GM10847 (cell line): Measurements from ENCODE around the gene ATE1.

Experiments used
- POLR2A ChIP-seq: IDR thresholded peaks from 2 replicates; pipeline ENCODE4 v1.6.1; 2011; ENCODE audit not compliant: insufficient read length; ENCODE audit errors: extremely low read depth

The ATE1 gene

DNA sequence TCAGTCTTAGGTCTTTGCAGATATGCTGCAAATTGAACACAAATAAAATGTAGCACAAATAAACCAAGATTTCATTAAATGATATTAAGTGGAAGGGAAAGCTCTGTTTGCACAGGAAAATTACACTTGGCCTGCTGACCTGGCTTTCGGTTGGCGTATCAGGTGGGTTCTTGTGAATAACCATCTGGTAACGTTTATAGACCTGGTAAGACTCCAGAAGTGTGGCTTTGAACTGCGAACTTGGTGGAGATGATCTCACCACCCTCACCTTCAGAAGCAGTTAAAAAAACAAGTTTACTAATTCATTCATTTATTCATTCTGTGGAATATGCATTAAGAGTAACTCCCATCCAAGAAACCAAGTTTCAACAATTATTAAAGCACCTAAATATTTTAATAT is 28.1 kb downstream of the ATE1 start:
- TF ChIP-seq POLR2A: no peak

DNA sequence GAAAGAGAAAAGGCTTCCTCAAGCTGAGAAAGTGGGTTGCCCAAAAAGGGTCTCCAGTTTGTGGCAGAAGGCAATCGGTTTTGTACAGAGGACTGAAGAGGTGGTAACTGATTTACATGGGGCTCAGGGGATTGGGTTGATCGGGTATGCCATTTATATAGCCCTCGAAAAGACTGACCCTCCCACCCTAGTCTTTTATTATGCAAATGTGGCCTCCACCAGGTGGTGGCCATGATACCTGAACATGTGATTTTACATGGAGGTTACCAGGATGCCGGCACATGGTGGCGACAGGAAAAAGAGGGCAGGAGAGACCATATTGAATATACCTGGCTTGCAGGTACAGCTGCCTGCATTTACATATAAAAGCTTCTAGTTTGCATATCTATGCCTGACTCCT is 36.7 kb downstream of the ATE1 start:
- TF ChIP-seq POLR2A: no peak

DNA sequence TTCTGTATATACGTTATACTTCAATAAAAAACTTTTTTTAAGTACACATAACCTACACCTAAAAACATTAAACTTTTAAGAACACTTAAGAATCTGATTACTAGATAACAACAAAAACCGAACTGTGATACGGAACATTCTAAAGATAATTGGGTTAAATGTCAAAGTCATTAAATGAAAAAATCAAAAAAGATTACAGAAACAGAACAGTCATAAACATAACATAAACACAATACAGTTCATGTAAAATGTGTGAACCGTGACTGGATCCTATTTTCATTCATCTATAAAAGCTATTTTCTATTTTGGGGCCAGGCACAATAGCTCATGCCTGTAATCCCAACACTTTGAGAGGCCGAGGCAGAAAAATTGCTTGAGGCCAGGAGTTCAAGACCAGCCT is 38.6 kb downstream of the ATE1 start:
- no peak for TF ChIP-seq POLR2A

DNA sequence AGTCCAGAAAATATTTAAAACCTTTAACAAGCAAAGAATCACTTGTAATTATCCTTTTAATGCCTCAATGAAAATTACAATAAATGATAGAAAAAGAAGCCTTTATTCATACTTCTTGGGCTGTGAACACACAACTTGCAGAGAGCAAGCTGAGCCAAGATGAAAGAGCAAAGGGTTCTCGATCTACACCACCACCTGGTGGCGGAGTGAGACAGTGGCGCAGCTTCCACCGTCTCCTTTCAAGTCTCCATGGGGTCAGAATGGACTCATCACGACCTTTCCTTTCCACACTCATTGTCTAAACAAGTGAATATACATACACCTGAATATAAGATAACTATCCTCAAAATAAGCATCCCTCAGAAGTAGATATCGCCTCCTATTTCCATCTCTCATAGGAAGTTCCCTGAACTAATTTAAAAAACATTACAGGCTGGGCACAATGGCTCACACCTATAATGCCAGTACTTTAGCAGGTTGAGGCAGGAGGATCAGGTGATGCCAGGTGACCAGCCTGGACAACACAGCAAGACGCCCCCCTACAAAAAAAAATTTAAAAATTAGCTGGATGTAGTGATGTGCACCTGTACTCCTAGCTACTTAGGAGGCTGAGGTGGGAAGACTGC is 40.7 kb downstream of the ATE1 start:
- no peak for TF ChIP-seq POLR2A

DNA sequence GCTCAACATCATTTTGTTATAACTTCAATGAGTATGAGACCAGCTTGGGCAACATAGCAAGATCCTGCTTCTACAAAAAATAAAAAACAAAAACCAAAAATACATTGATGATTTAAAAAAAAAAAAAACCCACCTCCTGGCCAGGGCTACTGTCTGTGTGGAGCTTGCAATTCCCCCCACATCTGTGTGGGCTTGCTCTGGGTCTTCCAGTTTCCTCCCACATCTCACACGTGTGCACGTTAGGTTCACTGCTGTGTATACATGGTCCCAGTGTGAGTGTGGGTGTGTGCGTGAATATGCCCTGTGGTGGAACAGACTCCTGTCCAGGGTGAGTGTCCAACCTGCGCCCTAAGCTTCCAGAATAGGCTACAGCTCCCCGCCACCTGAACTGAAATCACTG is 41.6 kb downstream of the ATE1 start:
- no peak for TF ChIP-seq POLR2A

DNA sequence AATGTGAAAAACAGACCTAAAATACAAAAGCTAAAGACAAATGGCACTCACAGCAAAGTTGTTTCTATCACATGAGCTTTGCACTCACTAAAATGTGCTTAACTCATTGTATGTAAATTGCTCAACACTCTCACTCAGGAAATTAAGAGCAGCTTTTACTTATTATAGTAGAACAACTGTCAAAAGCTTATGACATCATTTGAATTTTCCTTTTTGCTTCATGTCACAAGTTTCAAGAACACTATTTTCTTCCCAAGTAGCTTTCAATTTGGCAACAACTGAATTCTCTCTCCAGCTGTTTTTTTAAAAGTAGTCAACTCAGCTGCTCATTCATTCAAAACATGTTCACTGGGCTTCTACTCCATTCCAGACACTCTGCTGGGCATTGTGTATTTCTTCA is 46.9 kb downstream of the ATE1 start:
- TF ChIP-seq POLR2A: no peak

DNA sequence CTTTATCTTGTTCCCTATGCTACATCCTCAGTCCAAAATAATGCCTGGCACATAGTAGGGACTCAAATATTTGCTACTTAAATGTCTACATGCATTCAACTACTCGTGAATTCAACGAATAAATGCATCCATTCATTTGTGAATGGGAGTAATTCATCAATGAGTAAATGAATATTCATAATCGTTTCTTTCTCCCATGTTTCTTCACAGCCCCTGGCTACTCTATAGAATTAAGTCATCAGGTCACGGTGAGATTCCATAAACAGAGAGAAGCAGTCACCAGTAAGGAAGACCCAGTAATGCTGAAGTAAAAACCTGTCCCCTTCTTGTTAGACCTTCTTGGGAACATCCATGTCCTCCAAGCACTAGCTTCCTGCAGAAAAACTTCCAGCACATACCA is 48.4 kb downstream of the ATE1 start:
- TF ChIP-seq POLR2A: no peak

DNA sequence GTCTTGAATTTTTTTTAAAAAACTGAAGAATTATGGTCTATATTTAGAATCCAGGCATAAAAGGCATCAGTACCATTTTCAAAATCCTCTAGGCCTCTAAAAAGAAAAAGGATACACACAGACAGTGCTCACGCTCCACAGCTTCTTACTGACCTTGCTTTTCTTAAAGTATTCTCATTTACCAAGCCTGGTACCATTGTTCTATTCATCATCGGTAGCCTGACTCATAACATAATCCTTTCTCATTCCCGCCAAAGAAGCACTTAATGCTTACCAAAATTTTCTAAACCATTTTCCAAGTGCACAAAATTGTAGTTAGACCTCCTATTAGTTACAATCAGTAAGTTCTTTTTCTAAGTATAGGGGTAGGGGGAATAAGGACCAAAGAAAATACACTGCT is 54.6 kb downstream of the ATE1 start:
- no peak for TF ChIP-seq POLR2A

DNA sequence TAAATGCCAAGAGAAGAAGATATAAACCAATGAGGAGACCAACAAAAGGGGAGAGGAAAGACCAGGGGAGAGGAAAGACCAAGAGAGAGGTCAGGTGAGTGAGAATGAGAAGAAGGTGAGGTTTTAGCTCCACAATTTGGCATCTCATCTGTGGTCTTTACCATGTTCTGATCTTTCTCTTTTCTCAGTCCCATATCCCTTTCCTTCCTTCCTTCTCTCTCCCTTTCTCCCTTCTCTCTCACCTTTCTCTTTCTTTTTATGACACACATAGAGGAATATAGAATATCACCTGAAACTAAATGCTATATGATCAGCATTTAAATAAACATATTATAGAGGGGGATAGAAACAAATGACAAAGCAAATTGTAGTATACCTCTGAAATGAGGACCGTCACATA is 57.4 kb downstream of the ATE1 start:
- no peak for TF ChIP-seq POLR2A

DNA sequence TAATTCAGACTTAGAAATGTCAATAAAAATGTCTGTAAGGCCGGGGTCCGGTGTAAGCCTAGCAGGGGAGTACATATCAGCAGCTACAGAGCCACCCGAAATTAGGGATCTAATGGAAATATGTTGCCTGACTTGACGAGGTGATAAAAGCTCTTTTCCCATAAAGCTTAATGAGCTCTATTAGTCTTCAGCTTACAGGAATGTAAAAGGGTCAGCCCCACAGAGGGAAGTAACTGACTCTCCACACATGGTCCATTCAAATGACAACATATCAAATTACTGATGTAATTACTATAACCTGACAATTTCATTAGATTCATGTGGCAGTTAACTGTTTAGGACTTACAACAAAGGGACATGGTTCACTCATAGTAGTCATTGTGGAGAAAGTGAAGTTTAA is 62.3 kb downstream of the ATE1 start:
- TF ChIP-seq POLR2A: no peak

DNA sequence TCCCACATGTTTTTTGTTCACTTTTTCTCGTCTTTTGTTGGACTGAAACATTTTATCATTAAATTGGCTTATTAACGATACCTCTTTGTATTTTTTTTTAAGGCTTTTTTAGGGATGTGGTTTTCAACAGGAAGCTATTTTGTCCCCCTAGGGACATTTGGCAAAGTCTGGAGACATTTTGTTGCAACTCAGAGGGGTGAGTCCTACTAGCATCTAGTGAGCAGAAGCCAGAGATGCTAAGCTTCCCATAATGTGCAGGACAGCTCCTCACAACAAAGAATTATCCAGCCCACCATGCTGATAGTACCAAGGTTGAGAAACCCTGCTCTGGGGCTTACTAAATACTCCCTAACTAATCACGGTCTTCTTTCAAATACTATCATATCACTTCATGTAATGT is 63.2 kb downstream of the ATE1 start:
- no peak for TF ChIP-seq POLR2A

DNA sequence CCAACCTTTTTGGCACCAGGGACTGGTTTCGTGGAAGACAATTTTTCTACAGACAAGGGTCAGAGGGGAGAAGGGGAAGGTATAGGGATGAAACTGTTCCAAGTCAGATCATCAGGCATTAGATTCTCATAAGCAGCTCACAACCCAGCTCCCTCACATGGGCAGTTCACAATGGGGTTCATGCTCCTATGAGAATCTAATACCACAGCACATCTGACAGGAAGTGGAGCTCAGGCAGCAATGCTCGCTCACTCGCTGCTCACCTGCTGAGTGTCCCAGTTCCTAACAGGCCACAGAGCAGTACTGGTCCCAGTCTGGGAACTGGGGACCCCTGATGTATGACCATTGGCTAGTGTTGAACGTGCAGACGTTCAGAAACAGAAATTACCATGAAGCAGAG is 63.7 kb downstream of the ATE1 start:
- TF ChIP-seq POLR2A: no peak

DNA sequence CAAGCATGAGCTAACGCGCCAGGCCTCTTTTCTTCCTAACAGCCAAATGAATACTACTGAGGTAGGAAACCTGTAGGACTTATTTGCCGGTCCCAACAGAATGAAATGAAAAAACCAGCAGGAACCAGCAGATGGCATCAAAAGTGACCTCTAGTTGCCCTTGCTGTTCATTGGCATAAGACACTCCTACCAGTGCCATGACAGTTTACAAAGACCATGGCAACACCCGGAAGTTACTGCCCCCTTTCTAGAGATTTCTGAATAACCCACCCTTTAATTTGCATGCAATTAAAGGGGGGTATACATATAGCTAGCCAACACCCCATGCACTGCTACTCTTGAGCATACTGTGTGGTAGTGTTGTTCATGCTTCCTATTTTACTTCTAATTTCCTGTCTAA is 65.2 kb downstream of the ATE1 start:
- TF ChIP-seq POLR2A: no peak

DNA sequence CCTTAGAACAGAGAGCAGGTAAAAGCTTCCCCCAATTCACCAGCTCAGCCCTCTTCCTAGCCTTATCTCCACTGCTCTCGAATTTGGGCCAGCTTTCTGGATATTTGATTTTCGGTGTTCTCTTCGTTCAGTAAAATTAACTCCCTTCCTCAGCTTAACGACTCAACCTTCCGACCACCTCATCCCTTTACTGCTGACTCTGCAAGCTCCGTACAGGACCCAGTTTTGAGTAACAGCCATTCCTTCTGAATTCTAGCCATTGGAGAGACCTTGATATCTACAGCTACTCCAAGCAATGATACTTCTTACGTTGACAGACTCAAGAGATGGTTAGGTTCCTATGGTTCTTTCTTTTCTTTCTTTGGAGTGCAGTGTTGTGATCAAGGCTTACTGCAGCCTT is 65.8 kb downstream of the ATE1 start:
- TF ChIP-seq POLR2A: no peak

DNA sequence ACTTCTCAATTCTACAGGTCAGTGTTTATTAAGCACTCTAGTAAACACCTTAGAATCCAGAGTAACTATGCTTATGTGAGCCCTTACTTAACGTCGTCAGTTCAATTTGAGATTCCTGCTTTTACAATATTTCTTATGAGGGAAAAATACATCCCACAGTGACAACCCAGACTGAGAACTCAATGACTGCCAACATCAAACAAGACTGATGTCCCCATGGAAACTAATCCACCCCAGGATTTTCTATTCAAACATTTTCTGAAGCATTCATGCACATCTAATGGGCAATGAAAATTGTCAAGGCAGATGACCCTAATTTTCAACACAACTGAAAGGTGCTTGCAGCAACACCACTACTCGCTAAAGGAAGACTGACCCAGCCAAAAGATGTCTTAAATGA is 67.0 kb downstream of the ATE1 start:
- TF ChIP-seq POLR2A: no peak

DNA sequence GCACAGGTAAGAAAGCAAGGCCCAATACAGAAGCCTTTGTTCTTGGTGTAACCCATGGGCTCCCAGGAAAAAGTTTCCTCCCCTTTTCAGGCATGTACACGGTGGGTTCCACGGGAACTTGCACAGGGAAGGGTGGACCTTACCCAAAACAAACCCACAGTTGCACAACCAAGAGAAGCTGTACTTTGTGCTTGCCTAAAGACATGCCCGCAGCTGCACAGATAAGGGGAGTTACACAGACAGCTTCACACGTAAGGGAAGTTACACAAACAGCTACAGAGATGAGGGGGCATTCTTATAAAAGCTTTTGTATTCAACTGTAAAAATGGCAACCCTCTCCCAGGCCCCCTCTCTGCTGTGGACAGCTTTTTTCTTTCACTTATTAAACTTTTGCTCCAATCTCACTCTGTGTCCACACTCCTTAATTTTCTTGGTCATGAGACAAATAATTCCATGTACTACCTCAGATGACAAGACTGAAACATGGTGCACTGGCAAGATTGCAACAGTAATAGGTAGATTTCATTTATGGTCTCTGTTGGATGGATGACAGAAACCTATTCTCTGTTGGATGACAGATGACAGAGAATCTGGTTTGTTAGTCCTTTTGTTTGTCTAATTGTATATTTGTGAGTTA is 72.9 kb downstream of the ATE1 start:
- no peak for TF ChIP-seq POLR2A

DNA sequence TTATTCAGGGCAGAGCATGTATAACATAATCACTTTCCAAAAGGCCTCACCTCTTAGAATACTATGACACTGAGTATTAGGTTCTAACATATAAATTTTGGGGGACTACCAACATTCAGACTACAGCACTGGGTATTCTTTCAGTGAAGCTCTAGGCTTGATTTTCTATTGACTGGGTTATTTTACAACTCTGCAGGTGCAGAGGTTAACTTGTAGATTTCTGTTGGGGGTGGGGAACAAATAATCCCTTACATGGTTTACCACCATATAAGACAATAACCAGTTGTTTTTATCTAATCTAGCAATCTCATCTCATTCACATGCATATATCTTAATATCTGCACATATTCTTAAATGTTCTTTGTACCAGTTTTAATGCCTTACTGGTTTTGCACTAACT is 73.9 kb downstream of the ATE1 start:
- no peak for TF ChIP-seq POLR2A
